ENCODE data around the gene TNNI3K.

GRCh38 chr1:74368335-74368734, 133.1 kb downstream of the TNNI3K start:
- TF ChIP-seq CTCF (IDR thresholded peaks at IDR 0.05) (no peak), POLR2A (IDR thresholded peaks at IDR 0.05) (no peak)

All from right lobe of liver (tissue), 4 donors.